ENCODE results near the gene IL13.
A peak's percentile ranks its signal among the peaks of the same experiment; 100 is the strongest.

The IL13 gene

DNA sequence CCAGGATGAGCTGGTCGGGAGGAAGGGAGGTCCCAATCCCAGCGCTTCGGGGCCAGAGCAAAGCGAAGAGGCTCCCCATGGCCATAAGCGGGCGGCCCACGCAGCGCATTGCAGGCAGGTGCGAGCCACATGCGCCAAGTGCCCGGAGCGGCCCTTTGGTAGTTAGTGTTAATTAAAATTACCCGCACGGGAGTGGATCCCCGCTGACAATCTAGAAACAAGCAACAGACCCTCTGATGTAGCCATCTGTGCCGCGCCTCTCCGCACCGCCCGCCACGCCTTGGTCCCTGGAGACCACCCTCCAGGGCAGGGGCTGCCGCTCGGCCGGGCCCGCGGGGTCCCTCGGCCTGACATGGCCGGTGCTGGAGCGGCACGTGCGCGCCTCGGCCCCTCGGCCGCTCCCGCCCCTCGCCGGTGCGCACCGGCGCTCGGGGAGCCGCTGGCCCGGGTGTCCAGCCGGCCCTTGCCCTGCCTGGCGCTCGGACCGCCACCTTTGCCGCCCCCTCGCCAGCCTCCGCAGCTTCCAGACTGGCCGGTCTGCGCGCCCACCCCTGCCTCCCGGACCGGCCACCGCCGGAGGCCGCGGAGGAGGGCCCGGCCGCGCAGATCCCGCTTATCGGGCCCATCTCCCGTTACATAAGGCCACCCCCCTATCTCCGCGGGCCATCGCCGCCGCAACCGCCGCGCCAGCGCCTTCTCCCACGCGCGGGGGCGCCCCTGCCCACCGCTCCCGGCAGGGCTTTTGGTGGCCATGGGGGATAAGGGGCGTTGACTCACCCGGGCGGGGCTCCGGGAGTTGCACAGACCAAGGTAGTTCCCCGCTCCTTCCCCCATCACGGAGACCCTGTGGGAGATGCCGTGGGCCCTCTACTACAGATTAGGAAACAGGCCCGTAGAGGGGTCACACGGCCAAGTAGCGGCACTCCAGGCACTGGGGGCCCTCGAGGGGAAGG, 1.9 kb upstream of the IL13 start:
- peaks cover 0 to 13% (median 12%) of the 10 kb centered on the region in 4 donors for H3K4me1 ChIP-seq
- TF ChIP-seq, protein P1, sequence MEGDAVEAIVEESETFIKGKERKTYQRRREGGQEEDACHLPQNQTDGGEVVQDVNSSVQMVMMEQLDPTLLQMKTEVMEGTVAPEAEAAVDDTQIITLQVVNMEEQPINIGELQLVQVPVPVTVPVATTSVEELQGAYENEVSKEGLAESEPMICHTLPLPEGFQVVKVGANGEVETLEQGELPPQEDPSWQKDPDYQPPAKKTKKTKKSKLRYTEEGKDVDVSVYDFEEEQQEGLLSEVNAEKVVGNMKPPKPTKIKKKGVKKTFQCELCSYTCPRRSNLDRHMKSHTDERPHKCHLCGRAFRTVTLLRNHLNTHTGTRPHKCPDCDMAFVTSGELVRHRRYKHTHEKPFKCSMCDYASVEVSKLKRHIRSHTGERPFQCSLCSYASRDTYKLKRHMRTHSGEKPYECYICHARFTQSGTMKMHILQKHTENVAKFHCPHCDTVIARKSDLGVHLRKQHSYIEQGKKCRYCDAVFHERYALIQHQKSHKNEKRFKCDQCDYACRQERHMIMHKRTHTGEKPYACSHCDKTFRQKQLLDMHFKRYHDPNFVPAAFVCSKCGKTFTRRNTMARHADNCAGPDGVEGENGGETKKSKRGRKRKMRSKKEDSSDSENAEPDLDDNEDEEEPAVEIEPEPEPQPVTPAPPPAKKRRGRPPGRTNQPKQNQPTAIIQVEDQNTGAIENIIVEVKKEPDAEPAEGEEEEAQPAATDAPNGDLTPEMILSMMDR (IDR thresholded peaks at IDR 0.05): peak; percentile 24 to 25
- H3K36me3 ChIP-seq: no peaks in the 10 kb centered on the region
- intact Hi-C loops (cut with DNase I; ENCODE audit: low total_unique reads): loop anchor here (10.0 kb wide), 1 partner anchor 159 kb away; the partner anchor contains the start of gene SOWAHA
- H3K4me3 ChIP-seq: peak overlapping the region; percentile 42 to 54
- no peak for DNase-seq
- H3K27me3 ChIP-seq: peaks cover 2 to 19% of the 10 kb centered on the region in 2 donors
- H3K9me3 ChIP-seq: no peaks in the 10 kb centered on the region
- no peak overlapping the region for H3K27ac ChIP-seq

DNA sequence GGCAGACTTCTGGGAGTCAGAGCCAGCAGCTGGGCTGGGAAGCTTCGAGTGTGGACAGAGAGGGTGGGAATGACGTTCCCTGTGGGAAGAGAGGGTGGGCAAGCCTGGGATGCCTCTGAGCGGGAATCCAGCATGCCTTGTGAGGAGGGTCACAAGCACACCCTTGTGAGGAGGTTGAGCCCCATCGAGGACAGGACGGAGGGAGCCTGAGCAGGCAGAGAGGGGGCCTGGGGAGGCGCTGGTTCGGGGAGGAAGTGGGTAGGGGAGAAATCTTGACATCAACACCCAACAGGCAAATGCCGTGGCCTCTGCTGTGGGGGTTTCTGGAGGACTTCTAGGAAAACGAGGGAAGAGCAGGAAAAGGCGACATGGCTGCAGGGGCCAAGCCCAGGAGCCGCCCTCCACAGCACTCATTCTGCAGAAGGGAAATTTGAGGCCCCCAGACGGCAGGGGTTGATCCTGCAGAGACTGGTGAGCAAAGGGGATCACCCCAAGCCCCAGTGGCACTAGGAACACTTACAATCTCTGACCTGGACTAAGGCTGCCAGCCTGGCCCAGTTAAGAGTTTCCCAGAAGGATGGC, 1.1 kb upstream of the IL13 start:
- H3K36me3 ChIP-seq: no peaks in the 10 kb centered on the region
- H3K27me3 ChIP-seq: peaks cover 2 to 19% of the 10 kb centered on the region in 2 donors
- TF ChIP-seq, protein P1 (IDR thresholded peaks at IDR 0.05): no peak
- peaks cover 0 to 13% (median 12%) of the 10 kb centered on the region in 4 donors for H3K4me1 ChIP-seq
- intact Hi-C loops (cut with DNase I; ENCODE audit: low total_unique reads): loop anchor here (10.0 kb wide), 1 partner anchor 158 kb away; the partner anchor contains the start of gene SOWAHA
- no peak for DNase-seq
- H3K27ac ChIP-seq: no peak overlapping the region
- peak overlapping the region in 1 of 2 donors; percentile 54 for H3K4me3 ChIP-seq
- no peaks in the 10 kb centered on the region for H3K9me3 ChIP-seq

DNA sequence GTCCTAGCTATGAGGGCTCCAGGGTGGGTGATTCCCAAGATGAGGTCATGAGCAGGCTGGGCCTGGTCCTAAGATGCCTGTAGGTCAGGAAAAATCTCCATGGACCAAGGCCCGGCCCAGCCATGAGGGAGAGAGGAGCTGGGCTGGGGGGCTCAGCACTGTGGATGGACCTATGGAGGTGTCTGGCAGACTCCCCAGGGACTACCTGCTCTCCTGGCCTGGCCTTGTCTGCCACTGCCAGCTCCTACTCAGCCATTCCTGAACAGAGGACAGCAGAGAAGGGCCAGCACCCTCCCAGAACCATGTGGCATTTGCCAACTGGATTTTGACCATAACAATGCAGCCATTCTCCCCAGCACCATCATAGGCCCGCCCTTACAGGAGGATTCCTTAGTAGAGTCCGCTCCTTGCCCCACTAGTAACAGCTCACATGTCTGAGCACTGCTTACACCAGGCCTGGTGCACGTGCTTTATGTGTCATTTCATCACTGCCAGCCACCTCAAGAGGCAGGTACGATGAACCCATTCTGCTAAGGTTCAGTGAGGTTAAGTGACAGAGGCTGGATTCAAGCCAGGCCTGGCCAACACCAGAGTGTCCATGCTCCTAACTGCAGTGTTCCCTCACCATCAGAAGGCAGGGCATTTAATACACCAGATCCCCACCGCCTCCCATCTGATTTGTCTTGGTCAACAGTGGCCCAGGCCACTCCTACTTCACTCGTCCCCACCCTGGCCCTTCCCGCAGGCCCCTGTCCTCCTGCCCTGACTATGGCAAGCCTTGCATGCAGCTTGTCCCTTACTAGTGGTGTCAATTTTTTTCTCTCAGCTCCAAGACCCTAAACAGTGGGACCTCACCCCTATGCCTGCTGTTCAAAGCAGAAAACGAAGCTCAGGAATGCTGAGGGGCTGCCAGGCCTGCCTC, 669 bp downstream of the IL13 start:
- TF ChIP-seq, protein P1 (IDR thresholded peaks at IDR 0.05): no peak
- no peaks in the 10 kb centered on the region for H3K9me3 ChIP-seq
- intact Hi-C loops (cut with DNase I; ENCODE audit: low total_unique reads): loop anchor here (10.0 kb wide), 1 partner anchor 156 kb away; the partner anchor contains the start of gene SOWAHA
- no peak for DNase-seq
- H3K36me3 ChIP-seq: no peaks in the 10 kb centered on the region
- peaks cover 2 to 19% of the 10 kb centered on the region in 2 donors for H3K27me3 ChIP-seq
- no peak overlapping the region for H3K4me3 ChIP-seq
- H3K27ac ChIP-seq: no peak overlapping the region
- peaks cover 0 to 16% (median 14%) of the 10 kb centered on the region in 4 donors for H3K4me1 ChIP-seq

DNA sequence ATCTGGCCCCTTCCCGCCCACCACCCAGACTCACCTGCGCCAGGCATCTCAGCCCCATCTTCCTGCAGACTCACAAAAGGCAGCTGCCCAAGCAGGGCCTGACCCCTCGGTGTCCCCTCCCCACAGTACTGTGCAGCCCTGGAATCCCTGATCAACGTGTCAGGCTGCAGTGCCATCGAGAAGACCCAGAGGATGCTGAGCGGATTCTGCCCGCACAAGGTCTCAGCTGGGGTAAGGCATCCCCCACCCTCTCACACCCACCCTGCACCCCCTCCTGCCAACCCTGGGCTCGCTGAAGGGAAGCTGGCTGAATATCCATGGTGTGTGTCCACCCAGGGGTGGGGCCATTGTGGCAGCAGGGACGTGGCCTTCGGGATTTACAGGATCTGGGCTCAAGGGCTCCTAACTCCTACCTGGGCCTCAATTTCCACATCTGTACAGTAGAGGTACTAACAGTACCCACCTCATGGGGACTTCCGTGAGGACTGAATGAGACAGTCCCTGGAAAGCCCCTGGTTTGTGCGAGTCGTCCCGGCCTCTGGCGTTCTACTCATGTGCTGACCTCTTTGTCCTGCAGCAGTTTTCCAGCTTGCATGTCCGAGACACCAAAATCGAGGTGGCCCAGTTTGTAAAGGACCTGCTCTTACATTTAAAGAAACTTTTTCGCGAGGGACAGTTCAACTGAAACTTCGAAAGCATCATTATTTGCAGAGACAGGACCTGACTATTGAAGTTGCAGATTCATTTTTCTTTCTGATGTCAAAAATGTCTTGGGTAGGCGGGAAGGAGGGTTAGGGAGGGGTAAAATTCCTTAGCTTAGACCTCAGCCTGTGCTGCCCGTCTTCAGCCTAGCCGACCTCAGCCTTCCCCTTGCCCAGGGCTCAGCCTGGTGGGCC, 1.9 kb downstream of the IL13 start:
- intact Hi-C loops (cut with DNase I; ENCODE audit: low total_unique reads): loop anchor here (10.0 kb wide), 1 partner anchor 155 kb away; the partner anchor contains the start of gene SOWAHA
- Histone ChIP-seq H3K9me3 (no peaks in the 10 kb centered on the region), H3K27me3 (peaks cover 2 to 11% of the 10 kb centered on the region in 2 donors), H3K4me1 (peaks cover 0 to 16% (median 14%) of the 10 kb centered on the region in 4 donors), H3K27ac (no peak overlapping the region), H3K4me3 (no peak overlapping the region), H3K36me3 (no peaks in the 10 kb centered on the region)
- TF ChIP-seq, protein P1 (IDR thresholded peaks at IDR 0.05): no peak
- DNase-seq: no peak

All from tibial artery (tissue), 4 donors.